B cell (primary cell): ENCODE results near the gene ADAP1. TPM values are rescaled to one million over a fixed set of nuclear protein-coding genes. Genes with fewer than 3 reads are reported as not detected.

Experiments
- ATAC-seq: fragments of 200-7000 bp; cut with Tn5 transposase; one replicate; pipeline ENCODE4 v1.10.0; 2021; ENCODE audit warnings: low read depth, mild to moderate bottlenecking, moderate number of reproducible peaks, moderate library complexity
- CTCF ChIA-PET: fragments of 350-600 bp; sonication (Branson Sonifier 250); formaldehyde crosslinking; loops from one replicate; lab custom pipeline; 2021; ENCODE audit warnings: antibody characterized with exemption, inconsistent platforms; lab: Charles Lee
- POLR2A ChIA-PET: fragments of 350-600 bp; sonication (Branson Sonifier 250); formaldehyde crosslinking; loops from one replicate; lab custom pipeline; 2021; ENCODE audit warnings: antibody characterized with exemption; lab: Charles Lee
- DNase-seq: peaks from one replicate; pipeline ENCODE4 v3.0.0; 2013
- H2AFZ ChIP-seq: 2 replicates; pipeline ENCODE4 v1.6.1; 2012; ENCODE audit warnings: mild to moderate bottlenecking, low read depth, low read length; ENCODE audit not compliant: insufficient read depth, poor library complexity, severe bottlenecking
- H3K27ac ChIP-seq, 2 donors: 1 replicate in 1 of 2; 2 replicates in 1 of 2; pipeline ENCODE4 v1.5.1; 2012 to 2013; ENCODE audit warnings: low read length in 2 of 2, mild to moderate bottlenecking in 2 of 2, moderate library complexity in 1 of 2
- H3K27me3 ChIP-seq, 4 experiments: fragments of 200-600 bp in 1 of 4; sonication (generic) in 1 of 4; replicated peaks in 1 of 4; 1 replicate in 2 of 4; 2 replicates in 2 of 4; pipeline versions ENCODE4 v1.6.1 to v1.7.0; 2013 to 2016; ENCODE audit warnings: low read length in 3 of 4, mild to moderate bottlenecking in 2 of 4, mixed read lengths in 1 of 4, moderate library complexity in 1 of 4; ENCODE audit not compliant: insufficient read depth in 4 of 4, control insufficient read depth in 3 of 4; ENCODE audit errors: control extremely low read depth in 1 of 4
- H3K36me3 ChIP-seq, 2 experiments: replicated peaks in 1 of 2; 1 replicate in 1 of 2; 2 replicates in 1 of 2; pipeline versions ENCODE4 v1.6.1 to v1.7.1; 2013; ENCODE audit warnings: low read length in 1 of 2; ENCODE audit not compliant: insufficient read depth in 2 of 2, control insufficient read depth in 1 of 2; ENCODE audit errors: control extremely low read depth in 1 of 2, extremely low read depth in 1 of 2
- H3K4me1 ChIP-seq, 2 donors: fragments of 200-600 bp in 1 of 2; sonication (generic) in 1 of 2; 1 replicate in 1 of 2; 2 replicates in 1 of 2; pipeline versions ENCODE4 v1.5.1 to v1.6.1; 2013 to 2017; ENCODE audit warnings: low read length in 2 of 2; ENCODE audit not compliant: control insufficient read depth in 2 of 2, insufficient read depth in 2 of 2
- H3K4me2 ChIP-seq: replicated peaks from 2 replicates; pipeline ENCODE3; 2012; ENCODE audit warnings: mild to moderate bottlenecking, low read depth, low read length; ENCODE audit not compliant: poor library complexity, severe bottlenecking
- H3K4me3 ChIP-seq, 5 experiments: fragments of 200-600 bp in 1 of 5; sonication (generic) in 1 of 5; 1 replicate in 3 of 5; 2 replicates in 2 of 5; pipeline versions ENCODE4 v1.5.1 to v1.7.0; 2011 to 2016; ENCODE audit warnings: low read length in 4 of 5, mild to moderate bottlenecking in 4 of 5, low read depth in 2 of 5, control low read depth in 1 of 5, moderate library complexity in 1 of 5; ENCODE audit not compliant: insufficient read depth in 1 of 5; ENCODE audit errors: control extremely low read depth in 1 of 5, extremely low read depth in 1 of 5
- H3K79me2 ChIP-seq: fragments of 200-600 bp; sonication (generic); one replicate; pipeline ENCODE4 v1.6.0; 2016; ENCODE audit warnings: low read length; ENCODE audit not compliant: control insufficient read depth, insufficient read depth
- H3K9ac ChIP-seq: fragments of 200-600 bp; sonication (generic); 2 replicates; pipeline ENCODE4 v1.6.1; 2017; ENCODE audit warnings: mild to moderate bottlenecking, low read length, moderate library complexity
- H3K9me3 ChIP-seq, 3 donors: one replicate each; pipeline versions ENCODE4 v1.6.1 to v1.7.1; 2013; ENCODE audit warnings: low read length in 2 of 3; ENCODE audit not compliant: control insufficient read depth in 2 of 3, insufficient read depth in 1 of 3; ENCODE audit errors: control extremely low read depth in 1 of 3
- H4K20me1 ChIP-seq: 2 replicates; pipeline ENCODE4 v1.6.0; 2012; ENCODE audit warnings: mild to moderate bottlenecking, low read length; ENCODE audit not compliant: insufficient read depth, control insufficient read depth, poor library complexity, severe bottlenecking
- H3K27ac Mint-ChIP-seq: one replicate; pipeline ENCODE4 v1.8.0; 2021; ENCODE audit warnings: mixed read lengths
- H3K27me3 Mint-ChIP-seq: one replicate; pipeline ENCODE4 v1.8.0; 2021; ENCODE audit warnings: mixed read lengths
- H3K4me1 Mint-ChIP-seq: one replicate; pipeline ENCODE4 v1.8.0; 2021; ENCODE audit warnings: mixed read lengths
- H3K4me3 Mint-ChIP-seq: one replicate; pipeline ENCODE4 v1.8.0; 2021; ENCODE audit warnings: mixed read lengths
- H3K9me3 Mint-ChIP-seq: one replicate; pipeline ENCODE4 v1.8.0; 2022; ENCODE audit warnings: mixed read lengths; ENCODE audit not compliant: insufficient read depth
- CTCF ChIP-seq: fragments of 200-600 bp; IDR thresholded peaks from one replicate; pipeline ENCODE4 v1.8.0; 2022; ENCODE audit warnings: antibody characterized with exemption, mild to moderate bottlenecking
- EZH2 ChIP-seq: IDR thresholded peaks from 2 replicates; pipeline ENCODE4 v1.6.1; 2012; ENCODE audit warnings: borderline replicate concordance, low read depth, mild to moderate bottlenecking, moderate library complexity, low read length; ENCODE audit not compliant: insufficient read depth, poor library complexity, severe bottlenecking
- WGBS: methylation state at CpG from one replicate; pipeline ENCODE4 v1.1.5; 2013; ENCODE audit warnings: missing lambda C conversion rate; ENCODE audit not compliant: insufficient coverage; 5-methylcytosine and 5-hydroxymethylcytosine counted together
- intact Hi-C: fragments of 100-400 bp; cut with micrococcal nuclease; formaldehyde crosslinking; loops from one replicate; pipeline ENCODE4 v1.10.0; 2022
- polyA plus RNA-seq: library from polyadenylated mRNA; depleted of rRNA; stranded (reverse); fragments of >200 nt; gene quantifications from 2 replicates; pipeline ENCODE4 v1.2.3, GENCODE V29; 2012
- total RNA-seq, 2 donors: library from RNA; stranded (reverse); fragments of 120-200 nt in 1 of 2; gene quantifications; 1 replicate in 1 of 2; 2 replicates in 1 of 2; pipeline versions ENCODE4 v1.2.3 to v1.2.4, GENCODE V29; 2013 to 2022

ADAP1 gene
- total and polyA plus RNA-seq, 2 donors (not counting 1 experiment from before 2014, with no cell fraction given): 10.8 to 12.9 TPM

- Mint-ChIP-seq H3K9me3 (no peaks in the 10 kb centered on the region), H3K27ac (peak overlapping the region; percentile 26), H3K27me3 (no peaks in the 10 kb centered on the region), H3K4me3 (peak overlapping the region; percentile 50), H3K4me1 (peaks cover 17% of the 10 kb centered on the region)
- DNase-seq (no peak), ATAC-seq (no peak)
- Histone ChIP-seq H3K79me2 (no peaks in the 10 kb centered on the region), H3K9ac (no peak overlapping the region), H4K20me1 (no peaks in the 10 kb centered on the region), H3K27me3 (peaks cover 0 to 15% (median 3%) of the 10 kb centered on the region in 4 experiments), H3K27ac (no peak overlapping the region), H2AFZ (no peak overlapping the region), H3K4me2 (peak overlapping the region; percentile 15), H3K36me3 (no peaks in the 10 kb centered on the region), H3K4me1 (peaks cover 7 to 25% of the 10 kb centered on the region in 2 donors), H3K4me3 (no peak overlapping the region), H3K9me3 (no peaks in the 10 kb centered on the region)
- POLR2A ChIA-PET: interaction anchor here (0.6 kb wide), 1 partner anchor 29 kb away, joined by 5 read pairs; no protein-coding TSS in a partner anchor
- WGBS: 86% methylated on average over 24 of the region's 28 CpGs
- TF ChIP-seq EZH2 (no peak), CTCF (no peak)
- CTCF ChIA-PET: no interaction called here
- intact Hi-C loops: no loop called here
Measured at GRCh38 chr7:949021-949934, 5.2 kb downstream of the ADAP1 start.
